Measurements from ENCODE around the gene HES4.

The HES4 gene

GRCh38 chr1:999725-1000356, at the start of gene HES4:
Gene HES4, minus strand, starts transcription at chr1:1000097. Its CDS starts 124 bp downstream, at chr1:999973.
- peak; percentile 53 for DNase-seq (ENCODE audit: low read depth)

GRCh38 chr1:1048765-1049164, 48.9 kb upstream of the HES4 start:
- DNase-seq (ENCODE audit: low read depth) = no peak

- DNase-seq (ENCODE audit: low read depth) = no peak
These were observed 48.1 kb upstream of the HES4 start for GRCh38 chr1:1047963-1048362.

- no peak for DNase-seq (ENCODE audit: low read depth)
These were observed 47.5 kb upstream of the HES4 start for GRCh38 chr1:1047407-1047806.

GRCh38 chr1:1046767-1047166, 46.9 kb upstream of the HES4 start:
- no peak for DNase-seq (ENCODE audit: low read depth)

GRCh38 chr1:1046243-1046642, 46.3 kb upstream of the HES4 start:
- no peak for DNase-seq (ENCODE audit: low read depth)

- no peak for DNase-seq (ENCODE audit: low read depth)
These were observed 45.2 kb upstream of the HES4 start for GRCh38 chr1:1045129-1045528.

- DNase-seq (ENCODE audit: low read depth) = no peak
These were observed 44.7 kb upstream of the HES4 start for GRCh38 chr1:1044455-1045078.

GRCh38 chr1:1043921-1044320, 44.0 kb upstream of the HES4 start:
- DNase-seq (ENCODE audit: low read depth) = no peak

GRCh38 chr1:1043411-1043810, 43.5 kb upstream of the HES4 start:
- no peak for DNase-seq (ENCODE audit: low read depth)

GRCh38 chr1:1042835-1043234, 42.9 kb upstream of the HES4 start:
- no peak for DNase-seq (ENCODE audit: low read depth)

- no peak for DNase-seq (ENCODE audit: low read depth)
These were observed 42.0 kb upstream of the HES4 start for GRCh38 chr1:1041873-1042272.

GRCh38 chr1:1041092-1041523, 41.2 kb upstream of the HES4 start:
- no peak for DNase-seq (ENCODE audit: low read depth)

- DNase-seq (ENCODE audit: low read depth) = no peak
These were observed 40.4 kb upstream of the HES4 start for GRCh38 chr1:1040004-1040991.

- DNase-seq (ENCODE audit: low read depth) = no peak
These were observed 39.4 kb upstream of the HES4 start for GRCh38 chr1:1039145-1039910.

- DNase-seq (ENCODE audit: low read depth) = no peak
These were observed 38.8 kb upstream of the HES4 start for GRCh38 chr1:1038694-1039093.

GRCh38 chr1:1037366-1038327, 37.8 kb upstream of the HES4 start:
- no peak for DNase-seq (ENCODE audit: low read depth)

- no peak for DNase-seq (ENCODE audit: low read depth)
These were observed 35.5 kb upstream of the HES4 start for GRCh38 chr1:1035291-1035943.

GRCh38 chr1:1034439-1034781, 34.5 kb upstream of the HES4 start:
- no peak for DNase-seq (ENCODE audit: low read depth)

GRCh38 chr1:1033731-1034438, 34.0 kb upstream of the HES4 start:
- DNase-seq (ENCODE audit: low read depth) = no peak

All from HS-5 (cell line).